K562 (cell line): ENCODE measurements around the gene LRRIQ1. TPM values are rescaled to one million over a fixed set of nuclear protein-coding genes. Genes with fewer than 3 reads are reported as not detected.

Source experiments
- ATAC-seq: fragments of 200-7000 bp; cut with Tn5 transposase; 3 replicates; pipeline ENCODE4 v1.9.1; 2020; ENCODE audit warnings: moderate library complexity
- BruUV-seq: library from RNA; stranded (reverse); fragments of 400-500 nt; replicated peaks from 2 replicates; lab custom pipeline; 2021; lab: Mats Ljungman, UMichigan
- CTCF ChIA-PET: fragments of 300-600 bp; formaldehyde crosslinking; extraction: SDS; loops from one replicate; lab custom pipeline; 2021; ENCODE audit warnings: low intra/inter-chr PET ratio; lab: Yijun Ruan, JAX
- POLR2A ChIA-PET: fragments of 300-600, 350-650 bp; sonication (Branson Sonifier 250); formaldehyde crosslinking; extraction: SDS; loops from one replicate; lab custom pipeline; 2021; ENCODE audit warnings: antibody characterized with exemption, inconsistent platforms; lab: Yijun Ruan, JAX
- DNase-seq, 4 experiments: peaks; one replicate each; pipeline versions ENCODE4 v3.0.0 to v3.0.0-alpha.2; 2011 to 2018; ENCODE audit warnings: low spot score in 3 of 4, mixed read lengths in 3 of 4; ENCODE audit errors: extremely low read depth in 1 of 4
- FAIRE-seq: peaks from 2 replicates; lab custom pipeline; 2011; peaks lifted over from hg19 to GRCh38; lab: Jason Lieb, UNC
- H2AFZ ChIP-seq: 2 replicates; pipeline ENCODE4 v1.6.0; 2011; ENCODE audit warnings: low read depth, low read length, control low read depth, inconsistent platforms
- H3K27ac ChIP-seq: fragments of 200-600 bp; 3 replicates; pipeline ENCODE4 v1.8.0; 2011; ENCODE audit warnings: low read depth, mild to moderate bottlenecking, control low read depth, inconsistent platforms, low read length, moderate library complexity, mixed read lengths; ENCODE audit errors: extremely low read depth
- H3K27me3 ChIP-seq, 2 experiments: fragments of 300-600 bp in 1 of 2; 2 replicates in 1 of 2; 3 replicates in 1 of 2; pipeline versions ENCODE4 v1.6.0 to v1.8.0; 2011; ENCODE audit warnings: inconsistent platforms in 2 of 2, low read length in 2 of 2, mild to moderate bottlenecking in 1 of 2, mixed read lengths in 1 of 2, moderate library complexity in 1 of 2; ENCODE audit not compliant: control insufficient read depth in 2 of 2, insufficient read depth in 2 of 2
- H3K36me3 ChIP-seq: fragments of 300-600 bp; 3 replicates; pipeline ENCODE4 v1.8.0; 2011; ENCODE audit warnings: mild to moderate bottlenecking, low read length, inconsistent platforms; ENCODE audit not compliant: control insufficient read depth, insufficient read depth
- H3K4me1 ChIP-seq, 2 experiments: fragments of 200-600 bp in 1 of 2; replicated peaks in 1 of 2; 2 replicates in 1 of 2; 3 replicates in 1 of 2; pipeline versions ENCODE4 v1.5.1 to v1.8.0; 2011; ENCODE audit warnings: inconsistent platforms in 2 of 2, low read length in 2 of 2, mild to moderate bottlenecking in 1 of 2, mixed read lengths in 1 of 2, moderate library complexity in 1 of 2; ENCODE audit not compliant: control insufficient read depth in 2 of 2, insufficient read depth in 2 of 2
- H3K4me2 ChIP-seq: 2 replicates; pipeline ENCODE4 v1.6.1; 2011; ENCODE audit warnings: low read length, control low read depth, inconsistent platforms, mixed read lengths; ENCODE audit not compliant: insufficient read depth
- H3K4me3 ChIP-seq: fragments of 200-600 bp; sonication (generic), shearing (Covaris generic); 2 replicates; pipeline ENCODE4 v1.5.1; 2016; ENCODE audit warnings: control low read depth, inconsistent platforms
- H3K79me2 ChIP-seq: fragments of 200-600 bp; 3 replicates; pipeline ENCODE4 v1.8.0; 2011; ENCODE audit warnings: low read length, inconsistent platforms; ENCODE audit not compliant: control insufficient read depth, insufficient read depth
- H3K9ac ChIP-seq, 2 experiments: 2 replicates each; pipeline versions ENCODE4 v1.6.0 to v1.6.1; 2011; ENCODE audit warnings: low read depth in 2 of 2, low read length in 2 of 2, control low read depth in 1 of 2, inconsistent platforms in 1 of 2, mild to moderate bottlenecking in 1 of 2, mixed read lengths in 1 of 2; ENCODE audit not compliant: insufficient read depth in 1 of 2
- H3K9me1 ChIP-seq: one replicate; pipeline ENCODE4 v1.6.0; 2011; ENCODE audit warnings: inconsistent platforms, mild to moderate bottlenecking, low read length, moderate library complexity; ENCODE audit not compliant: control insufficient read depth, insufficient read depth
- H3K9me3 ChIP-seq: replicated peaks from 2 replicates; pipeline ENCODE4 v1.5.1; 2011; ENCODE audit warnings: low read depth, low read length, inconsistent platforms; ENCODE audit not compliant: control insufficient read depth, insufficient read depth
- H4K20me1 ChIP-seq: replicated peaks from 2 replicates; pipeline ENCODE4 v1.6.1; 2011; ENCODE audit warnings: low read length, inconsistent platforms, mixed read lengths; ENCODE audit not compliant: control insufficient read depth, insufficient read depth
- ETS2 ChIP-seq: IDR thresholded peaks from 2 replicates; pipeline ENCODE4 v1.6.1; 2016; ENCODE audit warnings: borderline replicate concordance, missing genetic modification characterization, mild to moderate bottlenecking, moderate library complexity, missing compliant biosample characterization; ENCODE audit not compliant: poor library complexity, severe bottlenecking
- HLTF ChIP-seq: fragments of 450-650 bp; IDR thresholded peaks from 2 replicates; pipeline ENCODE4 v1.6.1; 2016
- HNRNPH1 ChIP-seq: fragments of 200-400 bp; formaldehyde crosslinking; optimal IDR thresholded peaks from 2 replicates; pipeline ENCODE3; 2017; ENCODE audit warnings: low read depth, mild to moderate bottlenecking, low read length, moderate library complexity
- MECOM ChIP-seq: fragments of 250-450 bp; sonication (Bioruptor Pico); IDR thresholded peaks from 2 replicates; pipeline ENCODE4 v1.8.0; 2022; ENCODE audit warnings: inconsistent platforms
- NCOR1 ChIP-seq: fragments of 450-650 bp; IDR thresholded peaks from 2 replicates; pipeline ENCODE4 v1.6.1; 2016; ENCODE audit warnings: mild to moderate bottlenecking, moderate library complexity
- RCOR1 ChIP-seq, 2 experiments: IDR thresholded peaks; 2 replicates each; pipeline ENCODE4 v1.6.1; 2012; ENCODE audit warnings: low read depth in 2 of 2, low read length in 2 of 2, borderline replicate concordance in 1 of 2, improper control_type of control experiment in 1 of 2
- SMARCC2 ChIP-seq: fragments of 450-650 bp; IDR thresholded peaks from 2 replicates; pipeline ENCODE4 v1.6.1; 2017; ENCODE audit warnings: antibody characterized with exemption, moderate library complexity, mild to moderate bottlenecking, low read depth
- XRCC4 ChIP-seq: IDR thresholded peaks from one replicate; pipeline ENCODE4 v1.6.1; 2011; ENCODE audit not compliant: insufficient read depth, insufficient read length; ENCODE audit errors: extremely low read depth
- ZNF24 ChIP-seq: fragments of 450-650 bp; IDR thresholded peaks from 2 replicates; pipeline ENCODE4 v1.6.1; 2016
- ZNF354B ChIP-seq: fragments of 250-450 bp; sonication (Bioruptor Pico); IDR thresholded peaks from 2 replicates; pipeline ENCODE4 v1.4.0; 2020
- WGBS: fragments of 100-300 bp; shearing (Covaris generic); methylation state at CpG from one replicate; pipeline ENCODE4 v1.1.6; 2016; ENCODE audit warnings: low coverage, mixed read lengths; ENCODE audit not compliant: insufficient coverage; ENCODE audit errors: missing lambda C conversion rate; 5-methylcytosine and 5-hydroxymethylcytosine counted together
- in situ Hi-C: fragments of 300-500 bp; cut with MboI; formaldehyde crosslinking; loops from 4 replicates; pipeline ENCODE4 v1.15.0; 2018; ENCODE audit warnings: inconsistent platforms, mixed read lengths
- intact Hi-C: fragments of 100-400 bp; cut with micrococcal nuclease; formaldehyde crosslinking; loops from 2 replicates; pipeline ENCODE4 v1.14.2; 2022
- polyA plus RNA-seq, 8 experiments: library from polyadenylated mRNA; depleted of rRNA in 4 of 8; stranded (reverse) in 5 of 8; unstranded in 3 of 8; fragments of >200 nt; fragmentation: Nextera tagmentation in 2 of 8; fragmentation: Illumina TruSeq in 1 of 8; extraction: Ambion mirVana in 2 of 8; extraction: Trizol in 1 of 8; gene quantifications; 2 replicates each; pipeline versions ENCODE4 v1.2.1 to v1.2.3, GENCODE V29; 2011 to 2014; ENCODE audit warnings: inconsistent platforms in 1 of 8, missing spikeins in 1 of 8
- total RNA-seq, 7 experiments: library from RNA; depleted of rRNA in 6 of 7; stranded (reverse); fragments of >200 nt in 6 of 7; fragmentation: Illumina TruSeq in 2 of 7; extraction: Trizol in 2 of 7; gene quantifications; 2 replicates each; pipeline versions ENCODE4 v1.2.1 to v1.2.3, GENCODE V29; 2011 to 2021; ENCODE audit warnings: low replicate concordance in 1 of 7
- TF ChIP-seq, protein P1 (sequence below): fragments of 250-450 bp; sonication (Bioruptor Pico); IDR thresholded peaks from 2 replicates; pipeline ENCODE4 v1.8.0; 2021; ENCODE audit warnings: mild to moderate bottlenecking, moderate library complexity
- TF ChIP-seq, protein P2 (sequence below): fragments of 450-650 bp; formaldehyde crosslinking; IDR thresholded peaks from 2 replicates; pipeline ENCODE4 v1.4.0; 2020; ENCODE audit warnings: mild to moderate bottlenecking
- TF ChIP-seq, protein P3 (sequence below): fragments of 250-450 bp; sonication (Bioruptor Pico); IDR thresholded peaks from 2 replicates; pipeline ENCODE4 v1.8.0; 2022; ENCODE audit warnings: moderate library complexity, mild to moderate bottlenecking, inconsistent platforms
- TF ChIP-seq, protein P4 (sequence below): fragments of 250-450 bp; sonication (Bioruptor Pico); IDR thresholded peaks from 2 replicates; pipeline ENCODE4 v1.9.0; 2021; ENCODE audit warnings: mild to moderate bottlenecking
- TF ChIP-seq, protein P5 (sequence below): sonication (generic); formaldehyde crosslinking; IDR thresholded peaks from 2 replicates; pipeline ENCODE4 v1.8.0; 2022; ENCODE audit warnings: mild to moderate bottlenecking, missing genetic modification reagents, borderline replicate concordance

LRRIQ1 gene
- total and polyA plus RNA-seq, 9 of the 15 experiments (the other 6 are each of a cell fraction or from before 2014, with no cell fraction given) = not detected

DNA sequence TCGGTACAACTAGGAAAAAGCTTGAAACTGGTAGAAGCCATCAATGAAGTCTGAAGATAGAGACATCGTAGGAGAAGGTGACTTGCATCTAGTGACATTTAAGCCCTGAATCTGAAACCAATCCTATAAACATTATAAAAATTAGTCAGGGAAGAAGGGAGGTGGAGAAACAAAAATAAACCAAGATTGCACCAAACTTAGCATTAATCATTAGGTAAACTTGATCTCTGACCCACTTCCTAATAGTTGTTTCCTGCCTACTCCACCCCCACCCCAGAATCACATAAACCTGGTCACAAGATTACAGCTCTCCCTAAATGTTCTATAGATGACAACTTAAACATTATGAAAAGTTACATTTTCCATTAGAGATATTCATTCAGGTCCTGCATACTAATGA is 40.5 kb upstream of the LRRIQ1 start (continued):
- TF ChIP-seq, protein P1, sequence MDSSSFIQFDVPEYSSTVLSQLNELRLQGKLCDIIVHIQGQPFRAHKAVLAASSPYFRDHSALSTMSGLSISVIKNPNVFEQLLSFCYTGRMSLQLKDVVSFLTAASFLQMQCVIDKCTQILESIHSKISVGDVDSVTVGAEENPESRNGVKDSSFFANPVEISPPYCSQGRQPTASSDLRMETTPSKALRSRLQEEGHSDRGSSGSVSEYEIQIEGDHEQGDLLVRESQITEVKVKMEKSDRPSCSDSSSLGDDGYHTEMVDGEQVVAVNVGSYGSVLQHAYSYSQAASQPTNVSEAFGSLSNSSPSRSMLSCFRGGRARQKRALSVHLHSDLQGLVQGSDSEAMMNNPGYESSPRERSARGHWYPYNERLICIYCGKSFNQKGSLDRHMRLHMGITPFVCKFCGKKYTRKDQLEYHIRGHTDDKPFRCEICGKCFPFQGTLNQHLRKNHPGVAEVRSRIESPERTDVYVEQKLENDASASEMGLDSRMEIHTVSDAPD = no peak
- TF ChIP-seq MECOM (CRISPR knock-in tag) = no peak
- no peak for TF ChIP-seq RCOR1 (IDR thresholded peaks at IDR 0.05; ENCODE audit: borderline replicate concordance in 1 of 2, low read depth in 2 of 2, low read length in 2 of 2)

DNA sequence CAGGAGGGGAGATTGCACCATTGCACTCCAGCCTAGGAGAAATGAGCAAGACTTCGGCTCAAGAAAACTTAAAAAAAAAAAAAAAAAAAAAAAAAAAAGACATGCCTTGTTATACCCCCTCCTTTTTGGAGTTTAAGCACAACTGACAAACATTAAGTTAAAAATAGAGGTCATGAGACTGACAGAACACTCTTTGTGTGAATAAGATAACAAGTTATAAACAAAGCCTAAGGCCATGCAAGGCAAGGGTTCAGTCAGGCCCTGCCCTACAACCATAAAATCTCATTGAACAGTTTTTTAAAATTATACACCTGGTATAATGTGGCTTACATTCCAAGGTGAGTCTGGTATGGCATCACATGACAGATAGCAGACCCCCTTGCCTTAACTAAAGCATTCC is 39.4 kb upstream of the LRRIQ1 start:
- intact Hi-C loops = no loop called here
- ChIA-PET CTCF (no interaction called here), POLR2A (no interaction called here)
- no peak for FAIRE-seq
- no peaks in the 10 kb centered on the region for H3K27me3 ChIP-seq
- no peak overlapping the region for H2AFZ ChIP-seq
- no TSS peak for BruUV-seq
- no peak for ATAC-seq
- H3K9me3 ChIP-seq = no peaks in the 10 kb centered on the region
- H3K36me3 ChIP-seq = no peaks in the 10 kb centered on the region
- no peak for DNase-seq
- no peak overlapping the region for H3K4me2 ChIP-seq
- H3K9me1 ChIP-seq = no peaks in the 10 kb centered on the region
- 20% methylated on average over 1 of the region's 1 CpG for WGBS
- in situ Hi-C loops = no loop called here
- no peaks in the 10 kb centered on the region for H4K20me1 ChIP-seq
- no peak overlapping the region for H3K27ac ChIP-seq
- no peak overlapping the region for H3K4me3 ChIP-seq
- no peak overlapping the region for H3K9ac ChIP-seq
- no peaks in the 10 kb centered on the region for H3K4me1 ChIP-seq
- H3K79me2 ChIP-seq = no peaks in the 10 kb centered on the region
- TF ChIP-seq HNRNPH1 = no peak
- TF ChIP-seq, protein P2, sequence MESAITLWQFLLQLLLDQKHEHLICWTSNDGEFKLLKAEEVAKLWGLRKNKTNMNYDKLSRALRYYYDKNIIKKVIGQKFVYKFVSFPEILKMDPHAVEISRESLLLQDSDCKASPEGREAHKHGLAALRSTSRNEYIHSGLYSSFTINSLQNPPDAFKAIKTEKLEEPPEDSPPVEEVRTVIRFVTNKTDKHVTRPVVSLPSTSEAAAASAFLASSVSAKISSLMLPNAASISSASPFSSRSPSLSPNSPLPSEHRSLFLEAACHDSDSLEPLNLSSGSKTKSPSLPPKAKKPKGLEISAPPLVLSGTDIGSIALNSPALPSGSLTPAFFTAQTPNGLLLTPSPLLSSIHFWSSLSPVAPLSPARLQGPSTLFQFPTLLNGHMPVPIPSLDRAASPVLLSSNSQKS = no peak
- no peak for TF ChIP-seq SMARCC2
- TF ChIP-seq ZNF354B = no peak
- TF ChIP-seq, protein P3, sequence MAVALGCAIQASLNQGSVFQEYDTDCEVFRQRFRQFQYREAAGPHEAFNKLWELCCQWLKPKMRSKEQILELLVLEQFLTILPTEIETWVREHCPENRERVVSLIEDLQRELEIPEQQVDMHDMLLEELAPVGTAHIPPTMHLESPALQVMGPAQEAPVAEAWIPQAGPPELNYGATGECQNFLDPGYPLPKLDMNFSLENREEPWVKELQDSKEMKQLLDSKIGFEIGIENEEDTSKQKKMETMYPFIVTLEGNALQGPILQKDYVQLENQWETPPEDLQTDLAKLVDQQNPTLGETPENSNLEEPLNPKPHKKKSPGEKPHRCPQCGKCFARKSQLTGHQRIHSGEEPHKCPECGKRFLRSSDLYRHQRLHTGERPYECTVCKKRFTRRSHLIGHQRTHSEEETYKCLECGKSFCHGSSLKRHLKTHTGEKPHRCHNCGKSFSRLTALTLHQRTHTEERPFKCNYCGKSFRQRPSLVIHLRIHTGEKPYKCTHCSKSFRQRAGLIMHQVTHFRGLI (CRISPR knock-in tag) = no peak
- no peak for TF ChIP-seq HLTF
- TF ChIP-seq, protein P4, sequence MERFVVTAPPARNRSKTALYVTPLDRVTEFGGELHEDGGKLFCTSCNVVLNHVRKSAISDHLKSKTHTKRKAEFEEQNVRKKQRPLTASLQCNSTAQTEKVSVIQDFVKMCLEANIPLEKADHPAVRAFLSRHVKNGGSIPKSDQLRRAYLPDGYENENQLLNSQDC (CRISPR knock-in tag) = no peak
- TF ChIP-seq ZNF24 = no peak
- TF ChIP-seq XRCC4 = no peak
- TF ChIP-seq, protein P5, sequence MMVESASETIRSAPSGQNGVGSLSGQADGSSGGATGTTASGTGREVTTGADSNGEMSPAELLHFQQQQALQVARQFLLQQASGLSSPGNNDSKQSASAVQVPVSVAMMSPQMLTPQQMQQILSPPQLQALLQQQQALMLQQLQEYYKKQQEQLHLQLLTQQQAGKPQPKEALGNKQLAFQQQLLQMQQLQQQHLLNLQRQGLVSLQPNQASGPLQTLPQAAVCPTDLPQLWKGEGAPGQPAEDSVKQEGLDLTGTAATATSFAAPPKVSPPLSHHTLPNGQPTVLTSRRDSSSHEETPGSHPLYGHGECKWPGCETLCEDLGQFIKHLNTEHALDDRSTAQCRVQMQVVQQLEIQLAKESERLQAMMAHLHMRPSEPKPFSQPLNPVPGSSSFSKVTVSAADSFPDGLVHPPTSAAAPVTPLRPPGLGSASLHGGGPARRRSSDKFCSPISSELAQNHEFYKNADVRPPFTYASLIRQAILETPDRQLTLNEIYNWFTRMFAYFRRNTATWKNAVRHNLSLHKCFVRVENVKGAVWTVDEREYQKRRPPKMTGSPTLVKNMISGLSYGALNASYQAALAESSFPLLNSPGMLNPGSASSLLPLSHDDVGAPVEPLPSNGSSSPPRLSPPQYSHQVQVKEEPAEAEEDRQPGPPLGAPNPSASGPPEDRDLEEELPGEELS (CRISPR knock-in tag) = no peak
- no peak for TF ChIP-seq NCOR1
- no peak for TF ChIP-seq ETS2 (tag)
